Adrenal gland (tissue), 5 donors: ENCODE data around the gene CCDC88B.

Source experiments
- CTCF ChIP-seq, 6 experiments: fragments of 450-650 bp in 4 of 6; fragments of 200-600 bp in 2 of 6; sonication (generic) in 1 of 6; IDR thresholded peaks; 1 replicate in 5 of 6; 2 replicates in 1 of 6; pipeline versions ENCODE4 v1.5.1 to v1.8.0; 2016 to 2021; ENCODE audit warnings: antibody characterized with exemption in 6 of 6, mild to moderate bottlenecking in 2 of 6, moderate library complexity in 1 of 6
- POLR2A ChIP-seq, 2 donors: fragments of 450-650 bp; IDR thresholded peaks; one replicate each; pipeline ENCODE4 v1.6.1; 2017; ENCODE audit warnings: antibody characterized with exemption in 2 of 2, mild to moderate bottlenecking in 2 of 2, moderate library complexity in 1 of 2
- donor health status: DM: no; HTN: no; CAD: no.

DNA sequence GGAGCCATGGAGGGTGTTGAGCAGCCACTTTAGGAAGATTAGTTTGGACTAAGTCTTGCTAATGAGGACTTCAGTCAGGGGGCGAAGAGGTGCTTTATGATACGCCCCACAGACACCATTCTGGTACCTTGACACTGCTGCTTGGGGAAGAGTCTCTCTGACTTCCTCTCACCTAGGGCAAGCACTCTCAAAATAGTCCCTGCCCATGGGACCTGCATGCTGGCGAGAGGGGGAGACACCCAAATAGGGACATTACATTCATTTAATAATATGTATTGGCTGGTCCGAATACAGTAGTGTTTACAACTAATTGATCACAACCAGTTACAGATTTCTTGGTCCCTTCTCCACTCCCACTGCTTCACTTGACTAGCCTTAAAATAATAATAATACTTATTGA is 44.2 kb upstream of the CCDC88B start:
- TF ChIP-seq CTCF (IDR thresholded peaks at IDR 0.05) = no peak
- TF ChIP-seq POLR2A (IDR thresholded peaks at IDR 0.05) = no peak
